Measurements from ENCODE around the gene ERCC6L2. TPM values are rescaled to one million over a fixed set of nuclear protein-coding genes. Genes with fewer than 3 reads are reported as not detected.

ERCC6L2 gene
- total and polyA plus RNA-seq, 2 donors from 2014 or later, result 4.4 to 58.9 TPM

DNA sequence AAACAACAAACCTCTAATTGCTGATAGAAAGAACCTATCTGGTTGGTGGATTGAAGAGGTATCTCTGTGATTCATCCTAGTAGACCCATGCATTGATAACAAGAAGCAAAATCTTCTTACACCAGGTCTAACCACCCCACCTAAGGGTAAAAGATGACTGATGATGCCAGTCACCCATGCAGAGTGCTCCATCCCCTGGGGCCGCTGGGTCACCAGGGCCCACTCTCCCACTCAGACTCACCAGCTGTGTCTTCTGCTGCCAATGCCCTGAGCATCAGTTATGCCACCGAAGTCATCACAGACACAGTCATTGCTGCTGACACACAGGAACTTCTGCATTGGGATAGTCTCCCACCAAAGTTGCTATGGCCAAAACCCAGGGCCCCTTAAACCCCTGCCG lies 44.7 kb upstream of the ERCC6L2 start:
- DNase-seq (no peak), FAIRE-seq (no peak)
- H3K9me3 ChIP-seq (ENCODE audit: control insufficient read depth in 2 of 3, insufficient read depth in 1 of 3, low read length in 3 of 3), result no peaks in the 10 kb centered on the region
- TF ChIP-seq, protein P1, sequence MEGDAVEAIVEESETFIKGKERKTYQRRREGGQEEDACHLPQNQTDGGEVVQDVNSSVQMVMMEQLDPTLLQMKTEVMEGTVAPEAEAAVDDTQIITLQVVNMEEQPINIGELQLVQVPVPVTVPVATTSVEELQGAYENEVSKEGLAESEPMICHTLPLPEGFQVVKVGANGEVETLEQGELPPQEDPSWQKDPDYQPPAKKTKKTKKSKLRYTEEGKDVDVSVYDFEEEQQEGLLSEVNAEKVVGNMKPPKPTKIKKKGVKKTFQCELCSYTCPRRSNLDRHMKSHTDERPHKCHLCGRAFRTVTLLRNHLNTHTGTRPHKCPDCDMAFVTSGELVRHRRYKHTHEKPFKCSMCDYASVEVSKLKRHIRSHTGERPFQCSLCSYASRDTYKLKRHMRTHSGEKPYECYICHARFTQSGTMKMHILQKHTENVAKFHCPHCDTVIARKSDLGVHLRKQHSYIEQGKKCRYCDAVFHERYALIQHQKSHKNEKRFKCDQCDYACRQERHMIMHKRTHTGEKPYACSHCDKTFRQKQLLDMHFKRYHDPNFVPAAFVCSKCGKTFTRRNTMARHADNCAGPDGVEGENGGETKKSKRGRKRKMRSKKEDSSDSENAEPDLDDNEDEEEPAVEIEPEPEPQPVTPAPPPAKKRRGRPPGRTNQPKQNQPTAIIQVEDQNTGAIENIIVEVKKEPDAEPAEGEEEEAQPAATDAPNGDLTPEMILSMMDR (IDR thresholded peaks at IDR 0.05; ENCODE audit: borderline replicate concordance, extremely low read depth, insufficient read depth), result no peak
- no peaks in the 10 kb centered on the region for H3K4me1 ChIP-seq (ENCODE audit: control insufficient read depth in 2 of 3, insufficient read depth in 2 of 3, low read depth in 1 of 3, low read length in 3 of 3)
- H3K9ac ChIP-seq (ENCODE audit: low read length in 3 of 3), result no peak overlapping the region
- no peaks in the 10 kb centered on the region for H3K27me3 ChIP-seq (ENCODE audit: control insufficient read depth, insufficient read depth, low read length)
- no peak overlapping the region for H3K4me3 ChIP-seq (ENCODE audit: low read length in 3 of 3)
- no peaks in the 10 kb centered on the region for H3K36me3 ChIP-seq (ENCODE audit: control insufficient read depth in 2 of 3, insufficient read depth in 3 of 3, low read length in 3 of 3)
- no peak overlapping the region for H3K27ac ChIP-seq (ENCODE audit: low read depth in 2 of 2, low read length in 2 of 2)
- intact Hi-C loops (cut with DNase I), result no loop called here

DNA sequence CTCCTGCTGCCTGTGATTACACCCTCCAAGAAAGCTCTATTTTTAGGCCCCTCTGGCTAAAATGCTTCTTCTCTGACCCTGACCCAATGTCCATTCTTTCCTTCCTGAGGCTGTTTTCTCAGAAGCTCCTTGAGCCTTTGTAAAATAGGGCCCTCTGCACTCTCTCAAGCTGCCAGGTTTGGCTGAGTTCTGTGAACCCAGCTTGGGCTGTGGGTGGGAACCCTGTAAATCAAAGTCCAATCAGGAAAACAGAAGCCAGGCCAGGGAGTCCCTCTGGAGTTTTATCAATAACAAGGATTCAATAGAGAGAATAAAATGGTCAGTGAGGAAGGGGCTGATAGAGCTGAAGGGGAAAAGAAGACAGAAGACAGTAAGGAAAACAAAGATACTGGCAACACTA lies 43.7 kb upstream of the ERCC6L2 start:
- DNase-seq (no peak), FAIRE-seq (no peak)
- H3K9ac ChIP-seq (ENCODE audit: low read length in 3 of 3), result no peak overlapping the region
- TF ChIP-seq, protein P1 (IDR thresholded peaks at IDR 0.05; ENCODE audit: borderline replicate concordance, extremely low read depth, insufficient read depth), result no peak
- H3K4me1 ChIP-seq (ENCODE audit: control insufficient read depth in 2 of 3, insufficient read depth in 2 of 3, low read depth in 1 of 3, low read length in 3 of 3), result no peaks in the 10 kb centered on the region
- no peak overlapping the region for H3K27ac ChIP-seq (ENCODE audit: low read depth in 2 of 2, low read length in 2 of 2)
- no peak overlapping the region for H3K4me3 ChIP-seq (ENCODE audit: low read length in 3 of 3)
- intact Hi-C loops (cut with DNase I), result no loop called here
- H3K27me3 ChIP-seq (ENCODE audit: control insufficient read depth, insufficient read depth, low read length), result no peaks in the 10 kb centered on the region
- no peaks in the 10 kb centered on the region for H3K36me3 ChIP-seq (ENCODE audit: control insufficient read depth in 2 of 3, insufficient read depth in 3 of 3, low read length in 3 of 3)
- H3K9me3 ChIP-seq (ENCODE audit: control insufficient read depth in 2 of 3, insufficient read depth in 1 of 3, low read length in 3 of 3), result no peaks in the 10 kb centered on the region

DNA sequence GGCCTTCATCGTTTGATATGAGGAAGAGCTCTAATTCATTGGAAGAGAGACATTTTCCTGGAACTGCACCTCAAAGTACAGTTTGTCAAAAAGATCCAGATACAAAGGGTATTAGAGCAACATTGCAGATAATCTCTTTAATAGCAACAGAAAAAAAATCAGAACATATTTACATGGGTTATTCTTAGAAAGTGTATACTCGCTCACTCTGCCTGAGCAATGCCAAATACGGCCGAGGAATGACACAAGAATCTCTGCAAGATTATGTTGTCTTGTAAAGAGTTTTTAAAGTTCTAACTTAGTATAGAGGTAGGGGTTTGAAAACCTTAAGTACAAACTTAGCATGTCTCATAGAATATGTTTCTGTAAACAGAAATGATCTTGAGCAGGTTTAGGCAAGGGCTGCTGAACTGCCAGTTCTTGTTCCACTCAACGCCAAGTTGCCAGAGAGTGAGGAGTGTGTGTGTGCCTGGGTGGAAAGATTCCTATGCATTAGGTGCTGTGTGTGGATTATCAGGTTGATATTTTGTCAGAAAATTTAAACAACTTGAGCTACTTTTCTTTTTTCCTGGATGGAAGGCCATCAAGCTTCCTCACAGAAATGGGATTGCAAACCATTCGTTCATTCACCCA lies 41.8 kb upstream of the ERCC6L2 start:
- TF ChIP-seq, protein P1 (IDR thresholded peaks at IDR 0.05; ENCODE audit: borderline replicate concordance, extremely low read depth, insufficient read depth), result no peak
- H3K9me3 ChIP-seq (ENCODE audit: control insufficient read depth in 2 of 3, insufficient read depth in 1 of 3, low read length in 3 of 3), result no peaks in the 10 kb centered on the region
- no peak overlapping the region for H3K9ac ChIP-seq (ENCODE audit: low read length in 3 of 3)
- H3K27ac ChIP-seq (ENCODE audit: low read depth in 2 of 2, low read length in 2 of 2), result no peak overlapping the region
- no peak overlapping the region for H3K4me3 ChIP-seq (ENCODE audit: low read length in 3 of 3)
- FAIRE-seq (no peak), DNase-seq (no peak)
- H3K4me1 ChIP-seq (ENCODE audit: control insufficient read depth in 2 of 3, insufficient read depth in 2 of 3, low read depth in 1 of 3, low read length in 3 of 3), result no peaks in the 10 kb centered on the region
- no peaks in the 10 kb centered on the region for H3K27me3 ChIP-seq (ENCODE audit: control insufficient read depth, insufficient read depth, low read length)
- no peaks in the 10 kb centered on the region for H3K36me3 ChIP-seq (ENCODE audit: control insufficient read depth in 2 of 3, insufficient read depth in 3 of 3, low read length in 3 of 3)
- intact Hi-C loops (cut with DNase I), result no loop called here
